HCT116 (cell line): ENCODE results near the gene BARD1. TPM values are rescaled to one million over a fixed set of nuclear protein-coding genes. Genes with fewer than 3 reads are reported as not detected.

Experiments
- ATAC-seq: fragments of 200-7000 bp; cut with Tn5 transposase; 2 replicates; pipeline ENCODE4 v1.9.1; 2020; ENCODE audit warnings: mild to moderate bottlenecking, moderate library complexity
- BruUV-seq: library from RNA; stranded (reverse); fragments of 400-500 nt; replicated peaks from 2 replicates; lab custom pipeline; 2021; lab: Mats Ljungman, UMichigan
- CTCF ChIA-PET: fragments of 300-600 bp; sonication (Branson Sonifier 250); formaldehyde crosslinking; loops from one replicate; lab custom pipeline; 2021; ENCODE audit warnings: antibody characterized with exemption; lab: Charles Lee
- POLR2A ChIA-PET: fragments of 300-600, 350-600 bp; sonication (Branson Sonifier 250); formaldehyde crosslinking; loops from one replicate; lab custom pipeline; 2021; ENCODE audit warnings: antibody characterized with exemption; lab: Charles Lee
- RAD21 ChIA-PET, 2 experiments: fragments of 300-600 bp; sonication (Branson Sonifier 250); formaldehyde crosslinking; loops; one replicate each; lab custom pipeline; 2023; ENCODE audit warnings: low total read pairs in 2 of 2; ENCODE audit not compliant: uncharacterized antibody in 2 of 2, unreplicated experiment in 2 of 2, low non-redundant PET in 1 of 2; lab: Charles Lee
- DNase-seq: peaks from one replicate; pipeline ENCODE4 v3.0.0-alpha.2; 2010; ENCODE audit warnings: low read depth, low spot score
- H2AFZ ChIP-seq: fragments of 200-600 bp; shearing (Covaris generic), sonication (generic); 2 replicates; pipeline ENCODE4 v1.6.1; 2017; ENCODE audit warnings: low read depth, mixed run types, mixed read lengths, antibody characterized with exemption, low read length; ENCODE audit not compliant: poor library complexity, severe bottlenecking
- H3K27ac ChIP-seq: 2 replicates; pipeline ENCODE4 v1.5.1; 2012; ENCODE audit warnings: low read depth, low read length
- H3K27me3 ChIP-seq: fragments of 200-600 bp; sonication (generic); 2 replicates; pipeline ENCODE4 v1.6.1; 2016; ENCODE audit warnings: mixed run types, low read length, mixed read lengths; ENCODE audit not compliant: insufficient read depth
- H3K36me3 ChIP-seq, 2 experiments: fragments of 200-500 bp in 1 of 2; fragments of 200-600 bp in 1 of 2; sonication (Bioruptor generic) in 1 of 2; sonication (generic) in 1 of 2; 2 replicates each; pipeline versions ENCODE4 v1.5.1 to v1.6.1; 2014 to 2016; ENCODE audit warnings: low read length in 2 of 2, inconsistent platforms in 1 of 2, mixed read lengths in 1 of 2, mixed run types in 1 of 2; ENCODE audit not compliant: insufficient read depth in 2 of 2, control insufficient read depth in 1 of 2
- H3K4me1 ChIP-seq, 2 experiments: fragments of 200-600 bp in 1 of 2; sonication (generic) in 1 of 2; 2 replicates each; pipeline versions ENCODE4 v1.5.1 to v1.6.1; 2012 to 2017; ENCODE audit warnings: low read length in 2 of 2, inconsistent platforms in 1 of 2, mild to moderate bottlenecking in 1 of 2, mixed read lengths in 1 of 2, mixed run types in 1 of 2, moderate library complexity in 1 of 2; ENCODE audit not compliant: insufficient read depth in 2 of 2, control insufficient read depth in 1 of 2
- H3K4me2 ChIP-seq: fragments of 200-600 bp; sonication (generic); 2 replicates; pipeline ENCODE4 v1.6.1; 2017; ENCODE audit warnings: mixed run types, low read length, mixed read lengths
- H3K4me3 ChIP-seq, 2 experiments: fragments of 200-600 bp in 1 of 2; sonication (generic) in 1 of 2; replicated peaks in 1 of 2; 2 replicates each; pipeline ENCODE4 v1.5.1; 2011 to 2016; ENCODE audit warnings: low read length in 2 of 2, control low read depth in 1 of 2, low read depth in 1 of 2, mild to moderate bottlenecking in 1 of 2, mixed read lengths in 1 of 2, mixed run types in 1 of 2
- H3K79me2 ChIP-seq: fragments of 200-600 bp; sonication (generic); 2 replicates; pipeline ENCODE4 v1.6.1; 2017; ENCODE audit warnings: mild to moderate bottlenecking, mixed run types, low read length, moderate library complexity, mixed read lengths; ENCODE audit not compliant: insufficient read depth
- H3K9ac ChIP-seq: fragments of 200-600 bp; sonication (generic); 2 replicates; pipeline ENCODE4 v1.6.1; 2016; ENCODE audit warnings: low read length, mixed read lengths
- H3K9me2 ChIP-seq: fragments of 200-600 bp; sonication (generic), shearing (Covaris generic); 2 replicates; pipeline ENCODE4 v1.6.1; 2017; ENCODE audit warnings: mixed run types, mild to moderate bottlenecking, moderate library complexity; ENCODE audit not compliant: insufficient read depth
- H3K9me3 ChIP-seq, 2 experiments: fragments of 200-500 bp in 1 of 2; fragments of 200-600 bp in 1 of 2; sonication (Bioruptor generic) in 1 of 2; sonication (generic) in 1 of 2; 2 replicates each; pipeline ENCODE4 v1.6.1; 2014 to 2017; ENCODE audit warnings: low read length in 2 of 2, mixed read lengths in 2 of 2, inconsistent platforms in 1 of 2, low read depth in 1 of 2, mild to moderate bottlenecking in 1 of 2, mixed run types in 1 of 2, moderate library complexity in 1 of 2; ENCODE audit not compliant: control insufficient read depth in 1 of 2, insufficient read depth in 1 of 2
- H4K20me1 ChIP-seq: fragments of 200-600 bp; sonication (generic), shearing (Covaris generic); 2 replicates; pipeline ENCODE4 v1.6.1; 2017; ENCODE audit warnings: mixed run types, mild to moderate bottlenecking, moderate library complexity; ENCODE audit not compliant: insufficient read depth
- CBX3 ChIP-seq: IDR thresholded peaks from 2 replicates; pipeline ENCODE4 v1.6.1; 2012; ENCODE audit warnings: low read depth
- EZH2phosphoT487 ChIP-seq: fragments of 200-600 bp; IDR thresholded peaks from 2 replicates; pipeline ENCODE4 v1.6.1; 2018; ENCODE audit warnings: antibody characterized with exemption, borderline replicate concordance
- POLR2A ChIP-seq: IDR thresholded peaks from 2 replicates; pipeline ENCODE4 v1.7.0; 2011; ENCODE audit warnings: borderline replicate concordance; ENCODE audit not compliant: insufficient read depth, insufficient read length; ENCODE audit errors: extremely low read depth
- POLR2AphosphoS5 ChIP-seq: IDR thresholded peaks from 2 replicates; pipeline ENCODE4 v1.6.1; 2011; ENCODE audit warnings: mild to moderate bottlenecking, low read depth, low read length, moderate library complexity
- RAD21 ChIP-seq: IDR thresholded peaks from 2 replicates; pipeline ENCODE4 v1.6.1; 2012; ENCODE audit warnings: low read depth, mild to moderate bottlenecking
- SP1 ChIP-seq: IDR thresholded peaks from 2 replicates; pipeline ENCODE4 v1.6.1; 2012; ENCODE audit warnings: low read depth
- SRF ChIP-seq: IDR thresholded peaks from 2 replicates; pipeline ENCODE4 v1.6.1; 2012; ENCODE audit warnings: low read depth
- TCF7L2 ChIP-seq: IDR thresholded peaks from 2 replicates; pipeline ENCODE4 v1.7.0; 2011; ENCODE audit warnings: borderline replicate concordance, inconsistent platforms; ENCODE audit not compliant: insufficient read depth, insufficient read length; ENCODE audit errors: extremely low read depth
- ZFX ChIP-seq: fragments of 450-650 bp; IDR thresholded peaks from 2 replicates; pipeline ENCODE4 v1.6.1; 2017
- ZNF274 ChIP-seq: fragments of 200-500 bp; sonication (Bioruptor generic); IDR thresholded peaks from 2 replicates; pipeline ENCODE4 v1.6.1; 2014; ENCODE audit warnings: mild to moderate bottlenecking, low read depth, low read length, inconsistent platforms
- intact Hi-C: fragments of 100-400 bp; cut with micrococcal nuclease; formaldehyde crosslinking; loops from 2 replicates; pipeline ENCODE4 v1.10.0; 2022
- total RNA-seq: library from RNA; stranded (reverse); gene quantifications from one replicate; pipeline ENCODE4 v1.2.1, GENCODE V29; 2021; ENCODE audit not compliant: unreplicated experiment
- TF ChIP-seq, protein P1 (sequence below): IDR thresholded peaks from 2 replicates; pipeline ENCODE4 v1.6.1; 2012
- TF ChIP-seq, protein P2 (sequence below), 3 experiments: fragments of 200-600 bp in 1 of 3; sonication (generic) in 1 of 3; IDR thresholded peaks in 2 of 3; conservative IDR thresholded peaks in 1 of 3; 2 replicates each; pipeline ENCODE4 v1.5.1; 2012 to 2017; ENCODE audit warnings: low read depth in 2 of 3, low read length in 2 of 3, antibody characterized with exemption in 1 of 3, borderline replicate concordance in 1 of 3, control low read depth in 1 of 3, mild to moderate bottlenecking in 1 of 3, mixed read lengths in 1 of 3, mixed run types in 1 of 3, moderate library complexity in 1 of 3; ENCODE audit not compliant: insufficient read depth in 1 of 3

Gene BARD1
- total RNA-seq, 1 experiment from 2014 or later = 19.3 TPM

DNA sequence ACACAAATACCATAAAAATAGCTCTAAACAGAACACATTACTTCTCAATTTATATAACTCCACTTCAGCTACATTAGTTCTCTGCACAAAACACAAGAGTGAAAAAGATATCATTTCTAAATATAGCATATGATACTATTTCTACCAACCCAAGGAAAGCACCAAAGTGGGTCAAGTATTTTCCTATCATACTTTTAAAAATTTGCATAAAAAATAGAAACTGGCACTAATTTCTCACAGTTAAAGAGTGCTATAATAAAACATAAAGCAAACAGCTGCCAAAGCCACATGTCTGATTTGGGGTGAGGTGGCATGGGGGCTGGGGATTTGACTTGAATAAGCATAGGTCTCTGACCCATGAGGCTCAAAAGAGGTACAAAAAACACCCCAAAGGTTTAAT is 61.5 kb downstream of the BARD1 start:
- no peaks in the 10 kb centered on the region for H3K4me1 ChIP-seq
- H3K79me2 ChIP-seq = peaks cover 7% of the 10 kb centered on the region; the same call in 1 of the 2 replicates
- DNase-seq = no peak
- ChIA-PET POLR2A (no interaction called here), RAD21 (no interaction called here), CTCF (no interaction called here)
- ATAC-seq = no peak
- no peak for TF ChIP-seq ZFX
- no peak overlapping the region for H3K9ac ChIP-seq
- no peaks in the 10 kb centered on the region for H3K27me3 ChIP-seq
- peaks cover 0 to 4% of the 10 kb centered on the region in 2 experiments; a peak in 1 of 4 replicates for H3K36me3 ChIP-seq
- no peaks in the 10 kb centered on the region for H3K9me2 ChIP-seq
- H3K9me3 ChIP-seq = no peaks in the 10 kb centered on the region
- no peaks in the 10 kb centered on the region for H4K20me1 ChIP-seq
- no peak overlapping the region for H3K4me2 ChIP-seq
- no TSS peak for BruUV-seq
- no peak overlapping the region for H2AFZ ChIP-seq
- no peak overlapping the region for H3K27ac ChIP-seq
- no peak overlapping the region for H3K4me3 ChIP-seq
- intact Hi-C loops = no loop called here

DNA sequence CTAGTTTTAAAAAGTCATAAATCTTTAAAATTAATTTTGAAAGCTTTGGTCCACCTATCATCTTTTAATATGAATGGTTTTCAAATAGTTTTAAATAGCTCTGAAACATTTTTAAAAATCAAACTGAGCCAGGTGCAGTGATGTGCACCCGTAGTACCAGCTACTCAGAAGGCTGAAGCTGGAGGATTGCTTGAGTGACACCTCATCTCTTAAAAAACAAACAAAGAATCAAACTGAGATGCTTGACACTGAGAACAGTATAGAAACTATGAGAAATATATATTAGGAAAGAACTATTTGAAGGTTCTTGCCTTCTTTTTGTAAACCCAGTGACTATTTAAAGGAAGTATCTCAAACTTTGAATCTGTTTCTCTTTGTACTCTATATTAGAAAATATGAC is 67.4 kb downstream of the BARD1 start:
- no peaks in the 10 kb centered on the region for H3K9me2 ChIP-seq
- H3K79me2 ChIP-seq = no peaks in the 10 kb centered on the region
- H4K20me1 ChIP-seq = no peaks in the 10 kb centered on the region
- CTCF ChIA-PET = no interaction called here
- H3K4me2 ChIP-seq = no peak overlapping the region
- H3K4me3 ChIP-seq = no peak overlapping the region
- H3K27ac ChIP-seq = no peak overlapping the region
- H3K9me3 ChIP-seq = no peaks in the 10 kb centered on the region
- DNase-seq = no peak
- H3K9ac ChIP-seq = no peak overlapping the region
- no peaks in the 10 kb centered on the region for H3K27me3 ChIP-seq
- no peak for TF ChIP-seq EZH2phosphoT487
- TF ChIP-seq CBX3 = no peak
- TF ChIP-seq, all 23 proteins: peak for 0
- Histone ChIP-seq H3K4me1 (no peaks in the 10 kb centered on the region), H3K36me3 (no peaks in the 10 kb centered on the region), H2AFZ (no peak overlapping the region)
- no TSS peak for BruUV-seq
- intact Hi-C loops = no loop called here
- POLR2A ChIA-PET = no interaction called here
- RAD21 ChIA-PET = no interaction called here
- ATAC-seq = no peak

DNA sequence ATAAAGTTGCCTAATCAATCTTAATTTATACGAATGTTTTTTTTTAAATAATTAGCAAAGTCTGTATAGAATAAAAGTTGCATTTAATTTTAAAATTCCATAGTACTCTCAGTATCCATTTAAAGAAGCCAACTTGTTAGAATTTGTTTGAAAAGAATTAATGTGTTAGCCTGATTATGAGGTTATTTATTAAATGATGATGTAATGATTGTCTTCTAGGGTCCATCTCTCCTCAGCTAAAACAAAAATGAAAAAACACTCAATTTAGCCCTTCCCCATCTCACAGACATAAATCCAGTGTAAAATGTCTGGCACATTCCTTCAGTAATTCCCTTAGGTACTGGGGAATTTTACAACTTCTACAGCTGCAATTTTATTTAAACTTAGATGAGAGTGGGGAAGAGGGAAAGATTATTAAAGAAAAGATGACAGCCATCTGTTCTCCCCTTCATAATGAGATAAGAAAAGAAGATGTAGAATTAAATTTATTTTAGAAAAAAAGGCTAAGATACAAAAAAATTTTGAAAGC is 68.6 kb downstream of the BARD1 start:
- Histone ChIP-seq H3K36me3 (no peaks in the 10 kb centered on the region), H3K4me1 (no peaks in the 10 kb centered on the region), H3K9me2 (no peaks in the 10 kb centered on the region), H3K9ac (no peak overlapping the region), H3K27me3 (no peaks in the 10 kb centered on the region), H4K20me1 (no peaks in the 10 kb centered on the region; the same call in 1 of the 2 replicates), H3K9me3 (no peaks in the 10 kb centered on the region), H3K79me2 (no peaks in the 10 kb centered on the region), H3K4me3 (no peak overlapping the region), H2AFZ (no peak overlapping the region), H3K4me2 (no peak overlapping the region), H3K27ac (no peak overlapping the region)
- intact Hi-C loops = no loop called here
- DNase-seq = no peak
- ChIA-PET POLR2A (no interaction called here), RAD21 (no interaction called here), CTCF (no interaction called here)
- ATAC-seq = no peak
- no TSS peak for BruUV-seq
- TF ChIP-seq, protein P1, sequence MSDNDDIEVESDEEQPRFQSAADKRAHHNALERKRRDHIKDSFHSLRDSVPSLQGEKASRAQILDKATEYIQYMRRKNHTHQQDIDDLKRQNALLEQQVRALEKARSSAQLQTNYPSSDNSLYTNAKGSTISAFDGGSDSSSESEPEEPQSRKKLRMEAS = no peak
- TF ChIP-seq SRF = no peak
- no peak for TF ChIP-seq POLR2AphosphoS5
- no peak for TF ChIP-seq ZFX
- no peak for TF ChIP-seq SP1
- no peak for TF ChIP-seq ZNF274
- no peak for TF ChIP-seq TCF7L2
- TF ChIP-seq RAD21 = no peak
- no peak for TF ChIP-seq POLR2A
- TF ChIP-seq, protein P2, sequence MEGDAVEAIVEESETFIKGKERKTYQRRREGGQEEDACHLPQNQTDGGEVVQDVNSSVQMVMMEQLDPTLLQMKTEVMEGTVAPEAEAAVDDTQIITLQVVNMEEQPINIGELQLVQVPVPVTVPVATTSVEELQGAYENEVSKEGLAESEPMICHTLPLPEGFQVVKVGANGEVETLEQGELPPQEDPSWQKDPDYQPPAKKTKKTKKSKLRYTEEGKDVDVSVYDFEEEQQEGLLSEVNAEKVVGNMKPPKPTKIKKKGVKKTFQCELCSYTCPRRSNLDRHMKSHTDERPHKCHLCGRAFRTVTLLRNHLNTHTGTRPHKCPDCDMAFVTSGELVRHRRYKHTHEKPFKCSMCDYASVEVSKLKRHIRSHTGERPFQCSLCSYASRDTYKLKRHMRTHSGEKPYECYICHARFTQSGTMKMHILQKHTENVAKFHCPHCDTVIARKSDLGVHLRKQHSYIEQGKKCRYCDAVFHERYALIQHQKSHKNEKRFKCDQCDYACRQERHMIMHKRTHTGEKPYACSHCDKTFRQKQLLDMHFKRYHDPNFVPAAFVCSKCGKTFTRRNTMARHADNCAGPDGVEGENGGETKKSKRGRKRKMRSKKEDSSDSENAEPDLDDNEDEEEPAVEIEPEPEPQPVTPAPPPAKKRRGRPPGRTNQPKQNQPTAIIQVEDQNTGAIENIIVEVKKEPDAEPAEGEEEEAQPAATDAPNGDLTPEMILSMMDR (IDR thresholded peaks at IDR 0.05 in 2 of 3, conservative IDR thresholded peaks at IDR 0.05 in 1 of 3; ENCODE audit: borderline replicate concordance in 1 of 3, insufficient read depth in 1 of 3, low read depth in 2 of 3, low read length in 2 of 3) = no peak
